Astrocyte of the spinal cord (primary cell): ENCODE data around the gene DEAF1.

Experiments used
- DNase-seq: peaks from one replicate; pipeline ENCODE4 v3.0.0; 2011; ENCODE audit warnings: low read depth, low spot score
- H3K4me3 ChIP-seq: 2 replicates; pipeline ENCODE4 v1.5.1; 2011; ENCODE audit warnings: low read depth, mild to moderate bottlenecking, low read length, moderate library complexity
- in situ Hi-C: cut with HindIII; loops from 2 replicates; pipeline ENCODE4 v1.10.0; 2017; ENCODE audit warnings: low sequenced_read_pairs
- TF ChIP-seq, protein P1 (sequence below): IDR thresholded peaks from 2 replicates; pipeline ENCODE4 v1.5.1; 2012; ENCODE audit warnings: low read depth, mild to moderate bottlenecking, low read length, inconsistent platforms

DEAF1 gene

DNA sequence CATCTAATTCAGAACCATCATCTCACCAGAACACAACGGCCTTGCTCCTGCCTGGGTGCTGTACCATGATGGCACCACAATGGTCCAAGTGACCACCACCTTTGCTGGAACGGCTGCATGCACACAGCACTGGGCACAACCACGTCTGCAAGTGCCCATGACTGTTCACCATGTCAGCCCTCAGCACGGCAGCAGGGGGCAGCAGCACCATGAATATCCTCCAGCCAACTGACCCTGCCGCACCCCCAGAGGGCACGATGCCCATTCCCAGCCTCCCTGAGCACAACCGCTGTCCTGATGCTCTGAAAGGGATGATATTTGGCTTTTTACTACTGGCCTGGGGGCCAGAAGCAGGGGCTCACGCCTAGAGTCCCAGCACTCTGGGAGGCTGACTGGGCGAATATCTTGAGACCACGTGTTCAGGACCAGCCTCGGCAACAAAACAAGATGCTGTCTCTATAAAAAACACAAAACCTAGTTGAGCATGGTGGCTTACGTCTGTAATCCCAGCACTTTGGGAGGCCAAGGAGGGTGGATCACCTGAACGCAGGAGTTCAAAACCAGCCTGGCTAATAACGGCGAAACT, 32.2 kb downstream of the DEAF1 start:
- no peak overlapping the region for H3K4me3 ChIP-seq
- in situ Hi-C loops: no loop called here
- DNase-seq: peak; percentile 58
- TF ChIP-seq, protein P1, sequence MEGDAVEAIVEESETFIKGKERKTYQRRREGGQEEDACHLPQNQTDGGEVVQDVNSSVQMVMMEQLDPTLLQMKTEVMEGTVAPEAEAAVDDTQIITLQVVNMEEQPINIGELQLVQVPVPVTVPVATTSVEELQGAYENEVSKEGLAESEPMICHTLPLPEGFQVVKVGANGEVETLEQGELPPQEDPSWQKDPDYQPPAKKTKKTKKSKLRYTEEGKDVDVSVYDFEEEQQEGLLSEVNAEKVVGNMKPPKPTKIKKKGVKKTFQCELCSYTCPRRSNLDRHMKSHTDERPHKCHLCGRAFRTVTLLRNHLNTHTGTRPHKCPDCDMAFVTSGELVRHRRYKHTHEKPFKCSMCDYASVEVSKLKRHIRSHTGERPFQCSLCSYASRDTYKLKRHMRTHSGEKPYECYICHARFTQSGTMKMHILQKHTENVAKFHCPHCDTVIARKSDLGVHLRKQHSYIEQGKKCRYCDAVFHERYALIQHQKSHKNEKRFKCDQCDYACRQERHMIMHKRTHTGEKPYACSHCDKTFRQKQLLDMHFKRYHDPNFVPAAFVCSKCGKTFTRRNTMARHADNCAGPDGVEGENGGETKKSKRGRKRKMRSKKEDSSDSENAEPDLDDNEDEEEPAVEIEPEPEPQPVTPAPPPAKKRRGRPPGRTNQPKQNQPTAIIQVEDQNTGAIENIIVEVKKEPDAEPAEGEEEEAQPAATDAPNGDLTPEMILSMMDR: peak; percentile 78

DNA sequence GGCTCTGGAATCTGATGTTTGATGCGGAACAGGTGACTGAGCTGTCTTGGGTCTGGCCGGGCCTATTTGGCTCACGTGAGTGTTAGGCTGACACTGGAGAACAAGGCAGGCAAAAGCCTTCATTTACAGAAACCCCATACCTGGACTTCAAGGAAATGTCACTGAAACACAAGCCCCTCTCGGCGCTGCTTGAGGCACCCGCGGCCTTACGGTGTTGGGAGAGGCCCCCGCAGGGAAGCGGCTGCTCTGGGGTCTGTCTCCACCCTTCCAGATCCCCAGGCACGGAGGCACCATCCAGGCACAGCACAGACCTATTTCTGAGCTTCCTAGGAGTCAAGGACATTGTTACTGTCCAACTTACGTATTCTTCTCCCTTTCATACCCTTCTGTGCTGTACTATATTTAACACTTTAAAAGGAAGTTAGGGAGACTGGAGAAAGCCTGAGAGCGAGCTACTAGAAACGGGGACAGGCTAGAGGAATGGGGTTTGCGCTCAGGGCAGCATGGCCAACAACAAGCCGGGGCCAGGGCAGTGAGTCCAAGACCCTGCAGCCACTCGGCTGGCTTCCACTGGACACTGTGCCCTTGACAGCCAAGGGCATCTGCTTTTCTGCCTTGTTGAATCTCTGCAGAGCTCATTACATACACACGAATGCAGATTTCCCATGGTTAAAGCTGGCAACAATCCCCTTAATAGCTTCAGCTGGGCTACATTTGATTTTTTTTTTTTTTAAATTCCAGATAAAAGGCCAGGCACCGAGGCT, 34.2 kb downstream of the DEAF1 start:
- no peak overlapping the region for H3K4me3 ChIP-seq
- TF ChIP-seq, protein P1: no peak
- in situ Hi-C loops: no loop called here
- DNase-seq: no peak

DNA sequence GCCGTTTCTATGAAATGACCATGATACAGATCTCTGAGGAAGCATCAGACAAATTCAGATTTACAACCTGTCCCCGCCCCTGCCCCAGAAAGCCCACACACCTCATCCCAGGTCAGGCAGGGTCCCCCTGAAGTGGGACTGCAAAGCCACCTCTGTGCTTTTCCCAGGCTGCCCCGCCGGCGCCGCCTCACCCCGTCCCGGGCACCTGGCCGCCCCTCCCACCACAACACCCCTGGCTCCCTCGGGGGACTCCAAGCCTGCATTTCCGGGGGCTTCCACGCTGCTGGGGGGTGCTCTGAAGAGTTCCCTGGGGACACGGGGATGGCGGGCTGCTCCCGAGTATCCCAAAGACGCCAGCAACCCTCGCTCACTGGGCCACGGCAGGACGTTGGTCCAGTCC, 34.7 kb downstream of the DEAF1 start:
- no peak for DNase-seq
- TF ChIP-seq, protein P1: no peak
- no peak overlapping the region for H3K4me3 ChIP-seq
- in situ Hi-C loops: no loop called here

DNA sequence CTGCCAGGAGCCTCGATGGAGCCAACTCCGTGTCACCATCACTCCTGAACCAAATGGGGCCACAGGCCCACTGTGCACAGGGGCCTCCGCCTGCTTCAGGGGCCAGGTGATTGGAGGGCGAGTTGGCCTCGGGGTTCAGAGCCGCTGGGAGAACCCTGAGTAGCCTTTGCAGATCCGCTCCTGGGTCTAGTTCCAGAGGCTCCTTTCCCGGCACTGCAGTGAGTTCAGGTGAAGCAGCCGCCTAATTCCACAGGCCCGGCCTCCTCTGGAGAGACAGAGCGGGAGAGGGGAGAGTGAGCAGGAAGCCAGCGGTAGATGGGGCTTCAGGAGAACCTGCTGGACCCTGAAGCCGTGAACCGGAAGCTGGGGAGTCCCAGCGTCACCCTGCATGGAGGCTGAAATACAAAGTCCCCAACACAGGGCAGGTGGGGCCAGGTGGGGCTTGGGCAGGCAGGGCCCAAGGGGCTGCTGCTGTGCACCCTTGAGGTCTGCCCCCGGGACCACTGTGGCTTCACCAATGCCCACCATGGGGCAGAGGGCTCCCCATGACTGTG, 35.4 kb downstream of the DEAF1 start:
- DNase-seq: no peak
- no peak overlapping the region for H3K4me3 ChIP-seq
- TF ChIP-seq, protein P1: no peak
- in situ Hi-C loops: no loop called here

DNA sequence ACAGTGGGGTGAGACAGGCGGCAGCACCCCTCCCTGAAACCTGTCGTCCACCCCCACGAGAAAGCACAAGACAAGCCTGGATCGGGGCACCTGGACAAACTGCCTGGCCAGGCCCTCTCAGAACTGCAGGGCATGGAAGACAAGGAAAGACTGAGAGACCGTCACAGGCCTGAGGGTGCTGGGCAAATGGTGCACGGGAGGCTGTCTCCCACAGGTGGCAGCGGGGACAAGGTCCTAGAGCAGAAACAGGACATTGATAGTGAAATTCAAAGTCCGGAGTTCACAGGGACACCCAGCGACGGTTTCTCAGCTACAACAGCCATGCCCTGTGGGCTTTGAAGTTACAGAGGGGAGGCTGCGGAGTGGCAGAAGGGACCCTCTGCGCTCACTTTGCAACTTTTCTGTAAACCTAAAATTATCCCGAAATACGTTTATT, 37.3 kb downstream of the DEAF1 start:
- TF ChIP-seq, protein P1: no peak
- H3K4me3 ChIP-seq: no peak overlapping the region
- DNase-seq: no peak
- in situ Hi-C loops: no loop called here

DNA sequence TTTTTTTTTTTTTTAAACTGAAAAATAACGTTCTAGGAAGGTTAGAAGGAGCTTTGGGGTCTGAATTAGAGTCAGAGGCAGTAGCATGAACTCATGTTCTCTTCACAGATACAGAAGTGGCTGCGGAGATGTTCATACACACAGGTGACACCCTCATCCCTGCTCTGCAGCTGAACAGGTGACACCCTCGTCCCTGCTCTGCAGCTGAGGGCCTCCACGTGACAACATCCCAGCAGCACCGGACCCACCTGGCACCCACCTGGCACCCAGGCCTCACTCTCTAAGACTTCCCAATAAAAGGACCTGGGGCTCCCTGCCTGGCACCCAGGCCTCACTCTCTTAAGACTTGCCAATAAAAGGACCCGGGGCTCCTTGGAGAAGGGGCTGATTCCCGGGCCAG, 38.2 kb downstream of the DEAF1 start:
- in situ Hi-C loops: no loop called here
- DNase-seq: no peak
- TF ChIP-seq, protein P1: no peak
- no peak overlapping the region for H3K4me3 ChIP-seq
